ENCODE measurements around the gene APEH. TPM values are rescaled to one million over a fixed set of nuclear protein-coding genes. Genes with fewer than 3 reads are reported as not detected.
A peak's percentile ranks its signal among the peaks of the same experiment; 100 is the strongest.

APEH gene
- total RNA-seq, 1 experiment from 2014 or later: 78.3 TPM

GRCh38 chr3:49713336-49714105 lies 39.4 kb downstream of the APEH start:
- no peak for DNase-seq (ENCODE audit: low spot score)

GRCh38 chr3:49714728-49715550 lies 40.8 kb downstream of the APEH start:
- DNase-seq (ENCODE audit: low spot score): no peak

GRCh38 chr3:49715611-49716121 lies 41.5 kb downstream of the APEH start:
- DNase-seq (ENCODE audit: low spot score): no peak

- no peak for DNase-seq (ENCODE audit: low spot score)
Observed at GRCh38 chr3:49716169-49716568, 42.0 kb downstream of the APEH start.

GRCh38 chr3:49716691-49717210 lies 42.6 kb downstream of the APEH start:
- no peak for DNase-seq (ENCODE audit: low spot score)

- DNase-seq (ENCODE audit: low spot score): no peak
Observed at GRCh38 chr3:49717211-49717958, 43.2 kb downstream of the APEH start.

- DNase-seq (ENCODE audit: low spot score): no peak
Observed at GRCh38 chr3:49717959-49718857, 44.1 kb downstream of the APEH start.

- no peak for DNase-seq (ENCODE audit: low spot score)
Observed at GRCh38 chr3:49718858-49719213, 44.7 kb downstream of the APEH start.

- DNase-seq (ENCODE audit: low spot score): no peak
Observed at GRCh38 chr3:49719214-49719884, 45.2 kb downstream of the APEH start, which contains the start of gene AMIGO3. Gene AMIGO3, minus strand, starts transcription at chr3:49719684. Its CDS starts 219 bp downstream, at chr3:49719465.

- no peak for DNase-seq (ENCODE audit: low spot score)
Observed at GRCh38 chr3:49720855-49721595, 46.9 kb downstream of the APEH start.

GRCh38 chr3:49721596-49721895 lies 47.4 kb downstream of the APEH start:
- DNase-seq (ENCODE audit: low spot score): no peak

GRCh38 chr3:49721896-49722781 lies 48.0 kb downstream of the APEH start:
- DNase-seq (ENCODE audit: low spot score): no peak

GRCh38 chr3:49722896-49723295 lies 48.7 kb downstream of the APEH start:
- DNase-seq (ENCODE audit: low spot score): no peak

- no peak for DNase-seq (ENCODE audit: low spot score)
Observed at GRCh38 chr3:49723296-49723627, 49.1 kb downstream of the APEH start.

GRCh38 chr3:49723628-49724551 lies 49.7 kb downstream of the APEH start, which contains the start of gene GMPPB:
Gene GMPPB, minus strand, starts transcription at chr3:49723951. Its CDS starts 225 bp downstream, at chr3:49723726.
- peak; percentile 90 for DNase-seq (ENCODE audit: low spot score)

- no peak for DNase-seq (ENCODE audit: low spot score)
Observed at GRCh38 chr3:49724586-49724985, 50.4 kb downstream of the APEH start.

- DNase-seq (ENCODE audit: low spot score): no peak
Observed at GRCh38 chr3:49725906-49726681, 51.9 kb downstream of the APEH start.
